Tongue (tissue), 2 donors: ENCODE data around the gene CAV1. TPM values are rescaled to one million over a fixed set of nuclear protein-coding genes. Genes with fewer than 3 reads are reported as not detected.

Experiments used
- DNase-seq: peaks from one replicate; pipeline ENCODE4 v3.0.0-alpha.2; 2015
- total RNA-seq: library from RNA; depleted of rRNA; stranded (reverse); fragments of >200 nt; gene quantifications from one replicate; pipeline ENCODE4 v1.2.3, GENCODE V29; 2014

CAV1 gene
- total RNA-seq, 1 donor from 2014 or later: 248 TPM

- DNase-seq: no peak
These were observed 5.4 kb downstream of the CAV1 start for GRCh38 chr7:116530107-116530820.

DNA sequence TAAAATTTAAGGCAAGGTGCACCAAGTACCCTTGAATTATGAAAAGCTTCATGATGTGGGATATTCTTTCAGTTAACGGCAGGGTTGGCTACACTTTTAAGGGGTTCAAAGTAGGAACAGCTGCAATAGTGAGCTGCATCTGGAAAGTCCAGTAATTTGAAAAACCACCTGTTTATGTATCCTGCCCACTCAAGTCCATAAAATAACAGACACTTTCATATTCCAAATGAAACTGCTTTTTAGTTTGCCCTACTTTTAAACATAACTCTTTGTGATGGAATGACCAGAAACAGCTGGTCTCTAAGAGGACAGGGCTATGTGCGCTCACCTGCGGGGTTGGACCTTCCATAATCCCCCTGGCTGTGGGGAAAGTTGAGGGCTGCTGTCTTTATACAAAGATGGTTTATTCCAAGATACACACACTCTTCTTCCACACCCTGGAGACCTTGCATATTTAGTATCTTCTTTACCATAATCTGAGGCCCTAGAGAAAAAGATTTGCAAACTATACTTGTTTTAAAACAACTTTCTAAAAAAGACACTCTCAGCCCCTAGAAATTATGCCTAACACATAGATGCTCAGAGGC is 7.4 kb downstream of the CAV1 start:
- no peak for DNase-seq

DNA sequence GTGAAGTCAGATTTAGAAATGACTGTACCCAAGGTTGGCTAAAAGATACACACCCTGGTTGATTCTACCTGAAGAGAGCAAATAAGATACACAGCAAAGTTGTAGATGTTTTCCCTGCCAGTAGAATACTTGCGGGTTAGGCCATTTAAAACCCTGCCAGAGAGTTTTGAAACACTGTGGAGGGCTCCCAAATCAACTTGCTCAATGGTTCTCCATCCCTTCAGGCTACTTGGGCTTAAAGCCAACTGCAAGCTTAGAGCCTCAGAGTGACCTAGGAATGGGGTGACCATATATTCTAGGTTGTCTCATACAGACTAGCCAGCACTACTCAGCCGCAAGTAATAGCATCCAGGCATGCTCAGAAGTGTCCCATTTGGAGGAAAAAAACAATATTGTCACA is 10.0 kb downstream of the CAV1 start:
- DNase-seq: no peak

GRCh38 chr7:116535416-116535815 is 10.6 kb downstream of the CAV1 start:
- DNase-seq: no peak

DNA sequence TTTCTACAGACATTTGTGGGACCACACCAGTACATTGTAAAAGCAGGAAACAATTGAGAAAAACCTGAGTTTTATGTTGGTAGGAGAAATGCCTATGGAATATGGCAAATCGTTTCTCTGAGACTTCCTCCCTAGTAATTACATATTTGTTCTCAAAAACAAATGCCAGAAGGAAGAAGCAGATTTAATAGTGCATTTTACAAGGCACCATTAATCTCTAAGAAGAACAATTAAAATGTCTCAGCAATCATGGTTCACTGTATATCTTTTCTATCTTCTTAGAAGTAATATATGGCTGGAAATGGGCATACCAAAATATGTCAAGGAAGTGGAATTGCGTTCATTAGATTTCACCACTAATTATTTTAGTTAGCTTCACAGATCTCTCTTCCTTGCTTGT is 13.3 kb downstream of the CAV1 start:
- no peak for DNase-seq

DNA sequence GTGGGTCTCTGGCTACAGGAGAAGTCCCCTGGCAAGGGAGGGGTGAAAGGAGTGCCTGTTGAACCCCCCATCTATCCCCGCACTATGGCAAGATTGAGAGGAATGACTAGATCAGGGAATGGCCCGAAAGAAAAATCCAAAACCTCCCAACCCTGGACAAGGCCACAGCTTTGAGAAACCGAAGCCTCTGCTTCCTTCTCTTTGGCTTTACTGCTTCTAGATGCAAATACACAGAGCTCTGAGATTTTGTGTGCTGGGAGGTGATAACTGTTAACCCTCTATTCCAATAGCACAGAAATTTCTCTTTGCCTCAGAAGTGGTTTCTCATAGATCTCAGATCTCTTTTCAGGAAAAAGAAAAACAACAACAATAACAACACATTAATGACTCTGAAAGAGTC is 15.0 kb downstream of the CAV1 start:
- DNase-seq: no peak

GRCh38 chr7:116540743-116541142 is 15.9 kb downstream of the CAV1 start:
- DNase-seq: no peak

DNA sequence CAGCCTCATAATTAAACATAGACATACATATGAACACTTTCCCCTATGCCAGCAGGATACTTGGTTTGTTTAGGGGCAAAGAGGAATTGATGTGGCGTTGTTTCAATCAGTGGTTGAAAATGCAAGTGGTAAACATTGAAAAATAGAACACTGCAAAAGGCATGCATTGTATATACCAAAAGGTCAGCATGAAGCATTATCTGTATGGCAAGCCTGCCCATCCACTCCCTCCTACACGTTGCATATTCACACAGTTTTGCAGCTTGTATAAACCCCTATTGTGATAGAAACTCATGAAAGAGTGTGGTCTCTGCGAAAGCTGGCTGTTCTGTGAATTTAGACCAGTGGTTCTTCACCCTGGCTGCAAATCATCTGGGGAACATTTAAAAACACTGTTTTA is 17.1 kb downstream of the CAV1 start:
- DNase-seq: no peak

DNA sequence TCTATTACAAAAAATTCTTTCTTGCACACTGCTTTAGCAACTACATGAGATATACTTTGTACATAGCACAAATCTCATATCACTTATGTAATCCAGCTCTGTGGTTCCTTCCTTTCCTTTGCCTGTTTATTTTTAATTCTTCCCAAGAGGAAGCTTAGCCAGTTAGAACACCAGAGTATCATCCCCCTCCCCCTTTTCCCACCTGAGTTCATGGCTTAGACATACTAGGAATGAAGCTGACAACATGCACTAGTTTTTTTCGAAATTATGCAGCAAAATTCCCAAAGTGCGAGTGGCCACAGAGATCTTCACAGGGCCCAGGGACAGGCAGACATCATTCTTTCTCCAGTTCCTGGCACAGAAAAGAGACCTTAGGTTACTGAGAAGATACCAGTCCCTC is 17.8 kb downstream of the CAV1 start:
- no peak for DNase-seq

DNA sequence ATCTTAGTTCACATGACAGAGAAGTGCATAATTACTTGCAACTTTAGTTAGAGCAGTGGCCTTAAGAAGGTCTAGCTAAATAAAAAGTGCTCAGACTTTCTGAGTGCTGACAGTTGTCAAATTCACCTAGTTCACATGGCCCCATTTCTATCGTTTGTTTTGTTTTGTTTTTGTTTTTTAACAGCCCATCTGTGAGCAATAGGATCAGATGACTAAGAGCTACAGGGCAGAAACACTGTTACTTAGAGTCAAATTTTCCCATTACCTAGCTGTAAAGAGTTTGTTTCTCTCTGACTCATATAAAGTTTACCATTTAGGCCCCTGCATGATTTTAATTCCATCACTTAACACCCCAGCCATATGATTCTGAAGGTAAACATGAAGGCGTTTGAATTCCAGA is 18.8 kb downstream of the CAV1 start:
- DNase-seq: no peak

DNA sequence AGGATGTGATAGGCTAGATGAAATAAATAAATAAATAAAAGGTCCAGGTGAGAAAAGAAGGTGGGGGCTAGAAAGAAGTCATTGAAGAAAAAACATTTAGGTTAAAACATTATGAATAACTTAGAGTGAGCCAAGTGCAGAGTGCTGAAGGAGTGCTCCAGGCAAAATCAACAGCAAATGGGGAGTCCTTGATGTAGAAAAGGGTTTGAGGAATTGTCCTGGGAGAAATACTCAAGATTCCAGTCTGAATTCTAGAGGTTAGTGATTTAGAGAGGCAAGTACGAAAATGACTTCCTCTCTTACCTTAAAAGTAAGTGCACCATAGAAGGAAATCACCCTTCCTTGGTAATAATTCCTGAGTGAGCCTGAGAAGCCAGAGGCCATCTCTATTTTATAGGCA is 19.7 kb downstream of the CAV1 start:
- no peak for DNase-seq

DNA sequence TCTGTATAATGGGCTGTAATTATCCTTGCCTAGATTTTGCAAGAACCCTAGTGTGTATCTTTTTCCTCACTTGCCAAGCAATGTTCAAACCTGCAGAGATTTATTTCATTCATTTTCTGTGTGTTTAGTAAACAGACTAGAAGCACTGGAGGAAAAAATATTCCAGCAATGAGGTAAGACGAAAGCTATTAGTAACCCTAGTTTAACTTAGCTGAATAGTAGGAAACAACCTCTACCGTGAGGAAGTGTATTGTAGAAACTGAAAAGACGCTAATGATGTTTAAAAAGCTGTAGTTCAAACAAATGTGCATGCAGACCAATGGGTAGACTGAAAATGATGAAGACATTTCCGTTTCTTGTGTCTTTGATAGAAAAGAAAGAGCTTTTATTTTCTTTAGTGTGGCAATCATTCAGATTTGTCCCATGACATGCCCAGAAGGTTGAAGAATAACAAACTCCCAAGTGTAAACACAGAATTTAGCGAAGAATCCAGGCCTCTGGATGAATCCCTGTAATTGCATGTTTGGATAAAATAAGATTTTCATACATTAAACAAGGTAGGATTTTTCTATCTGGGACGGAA is 20.7 kb downstream of the CAV1 start:
- no peak for DNase-seq

- no peak for DNase-seq
These were observed 21.2 kb downstream of the CAV1 start for GRCh38 chr7:116546054-116546453.

GRCh38 chr7:116546916-116547315 is 22.1 kb downstream of the CAV1 start:
- no peak for DNase-seq

DNA sequence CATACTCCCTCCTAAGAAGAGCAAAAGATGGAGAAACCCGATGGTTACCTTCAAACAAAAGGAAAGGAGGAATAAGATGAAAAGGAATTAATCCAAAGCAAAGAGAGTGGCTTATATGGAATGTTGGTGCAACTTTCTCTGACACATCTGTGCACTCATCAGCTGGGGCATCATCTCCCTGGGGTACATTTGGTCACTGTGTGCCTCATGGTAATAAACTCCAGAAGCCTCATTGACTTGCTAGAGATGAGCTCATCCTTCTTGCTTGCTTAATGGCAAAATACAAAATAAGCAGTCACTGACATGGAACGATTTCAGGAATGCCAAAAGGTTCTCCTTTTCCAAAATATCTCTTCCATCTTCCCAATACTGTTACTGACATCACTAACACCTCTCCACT is 22.5 kb downstream of the CAV1 start:
- no peak for DNase-seq

DNA sequence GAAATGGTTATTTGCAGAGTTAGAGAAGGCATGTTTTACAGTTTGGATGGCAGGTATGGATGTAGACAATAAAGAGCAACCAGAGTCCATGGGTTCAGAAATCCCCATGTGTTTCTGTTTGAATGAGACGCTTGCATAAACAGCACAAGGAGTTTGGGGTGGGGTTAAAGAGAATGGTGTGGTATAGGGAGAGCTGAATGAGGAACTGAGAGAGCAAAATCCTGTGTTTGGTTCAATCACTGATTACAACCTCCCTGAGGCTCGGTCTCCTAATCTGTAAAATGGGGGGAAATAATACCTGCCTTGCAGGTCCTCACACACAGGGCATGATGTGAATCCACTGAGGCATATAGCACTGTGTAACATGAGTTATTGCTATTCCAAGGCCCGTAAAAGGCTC is 23.7 kb downstream of the CAV1 start:
- DNase-seq: no peak

DNA sequence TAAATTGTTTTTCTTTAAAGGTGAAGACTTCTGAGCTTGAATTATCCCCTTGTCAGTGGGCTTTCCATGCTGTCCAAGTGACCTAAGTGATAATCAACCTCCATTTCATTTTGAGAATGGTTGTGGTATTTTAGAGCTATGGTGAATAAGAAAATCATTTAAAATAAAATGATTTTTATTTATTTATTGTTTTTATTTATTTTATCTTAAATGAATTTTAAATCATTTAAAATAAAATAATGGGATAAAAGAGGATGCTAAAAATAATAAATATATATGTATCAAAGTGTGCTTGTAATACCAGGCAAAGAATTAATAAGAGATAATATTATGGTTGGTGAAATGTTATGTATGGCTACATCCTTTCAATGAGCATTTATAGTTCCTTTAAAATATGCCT is 24.5 kb downstream of the CAV1 start:
- no peak for DNase-seq

DNA sequence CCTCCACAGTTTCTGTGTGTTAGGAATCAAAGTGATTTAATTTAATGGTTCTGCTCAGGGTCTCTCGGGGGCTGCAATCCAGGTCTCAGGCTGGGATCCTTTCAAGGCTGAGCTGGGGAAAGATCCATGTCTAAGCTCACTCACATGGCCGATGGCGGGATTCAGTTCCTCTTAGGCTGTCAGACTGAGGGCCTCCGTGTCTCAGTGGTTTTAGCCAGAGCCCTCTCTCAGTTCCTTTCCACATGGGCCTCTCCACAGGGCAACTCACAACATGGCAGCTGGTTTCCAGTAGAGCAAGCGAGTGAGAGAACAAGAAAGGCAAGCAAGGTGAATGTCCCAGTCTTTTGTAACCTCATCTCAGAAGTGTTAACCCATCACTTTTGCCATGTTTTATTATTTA is 26.9 kb downstream of the CAV1 start:
- DNase-seq: no peak

- DNase-seq: no peak
These were observed 27.8 kb downstream of the CAV1 start for GRCh38 chr7:116552602-116553001.

DNA sequence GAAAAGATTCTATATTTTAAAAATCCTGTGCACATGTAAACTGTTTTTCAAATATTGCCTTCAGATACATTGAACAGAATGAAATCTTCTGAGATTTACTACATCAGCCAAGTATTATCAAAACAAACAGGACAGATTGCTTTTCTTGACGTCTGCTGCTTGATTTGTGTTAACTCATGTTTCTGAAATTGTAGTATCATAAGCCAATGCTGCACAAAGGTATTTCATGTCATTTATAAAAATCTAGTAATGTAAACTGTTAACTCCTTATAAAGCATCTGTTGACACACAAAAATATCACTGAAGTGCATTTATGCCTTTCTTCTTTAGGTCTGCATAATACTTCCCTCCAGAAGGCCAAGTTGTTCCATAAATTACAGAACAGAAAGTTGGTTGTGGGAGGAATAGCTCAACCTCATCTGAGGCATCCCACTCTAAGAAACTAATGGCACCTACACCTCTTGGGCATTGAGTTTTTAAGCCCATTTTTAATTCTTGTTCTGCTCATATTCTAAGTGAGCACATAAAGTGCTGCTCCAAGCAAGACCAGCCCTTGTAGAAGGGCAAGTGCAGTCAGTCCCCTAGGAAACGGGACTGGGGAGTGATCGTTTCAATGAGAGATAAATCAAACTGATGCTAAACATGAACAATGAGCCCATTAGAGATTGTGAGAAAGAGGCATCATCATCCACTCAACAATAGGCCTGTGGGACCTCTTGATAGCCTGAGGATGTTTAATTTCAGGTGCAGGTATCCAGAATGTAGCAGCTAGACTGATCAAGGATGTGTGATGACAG is 28.5 kb downstream of the CAV1 start:
- DNase-seq: no peak

- no peak for DNase-seq
These were observed 29.6 kb downstream of the CAV1 start for GRCh38 chr7:116554436-116554835.

GRCh38 chr7:116554911-116555310 is 30.1 kb downstream of the CAV1 start:
- peak; percentile 17 for DNase-seq

GRCh38 chr7:116557066-116557585 is 32.3 kb downstream of the CAV1 start:
- DNase-seq: no peak
